Measurements from ENCODE around the gene RPRD2.

Gene RPRD2

GRCh38 chr1:150479370-150479769 lies 115.4 kb downstream of the RPRD2 start:
- H3F3A ChIP-seq (ENCODE audit: control insufficient read depth, insufficient read depth), result peaks cover 23% of the 10 kb centered on the region
- no peaks in the 10 kb centered on the region for H3K9me3 ChIP-seq (ENCODE audit: control insufficient read depth, insufficient read depth, low read length)
- H3K27me3 ChIP-seq (ENCODE audit: control insufficient read depth, low read length), result 0 out of 2 replicates have a peak, but pooled peaks cover 2% of the 10 kb centered on the region
- H3K4me3 ChIP-seq (ENCODE audit: low read length), result no peak overlapping the region
- H3K4me2 ChIP-seq (ENCODE audit: low read length), result no peak overlapping the region
- H3K27ac ChIP-seq (ENCODE audit: low read depth, low read length), result no peak overlapping the region
- H4K20me1 ChIP-seq (ENCODE audit: control insufficient read depth, insufficient read depth, low read depth, low read length), result 0 out of 2 replicates have a peak, but pooled peaks cover 4% of the 10 kb centered on the region
- no peaks in the 10 kb centered on the region for H3K36me3 ChIP-seq (ENCODE audit: control insufficient read depth, low read length)
- H3K79me2 ChIP-seq (ENCODE audit: control insufficient read depth, low read length), result no peaks in the 10 kb centered on the region
- TF ChIP-seq CTCF (IDR thresholded peaks at IDR 0.05; ENCODE audit: low read depth, low read length, poor library complexity, severe bottlenecking), result no peak
- no peak for TF ChIP-seq EZH2phosphoT487 (IDR thresholded peaks at IDR 0.05; ENCODE audit: borderline replicate concordance, low read length)
- H3K9me2 ChIP-seq (replicated peaks; ENCODE audit: control insufficient read depth, low read length), result no peaks in the 10 kb centered on the region
- H3K4me1 ChIP-seq (ENCODE audit: control insufficient read depth, low read length), result no peaks in the 10 kb centered on the region

DNA sequence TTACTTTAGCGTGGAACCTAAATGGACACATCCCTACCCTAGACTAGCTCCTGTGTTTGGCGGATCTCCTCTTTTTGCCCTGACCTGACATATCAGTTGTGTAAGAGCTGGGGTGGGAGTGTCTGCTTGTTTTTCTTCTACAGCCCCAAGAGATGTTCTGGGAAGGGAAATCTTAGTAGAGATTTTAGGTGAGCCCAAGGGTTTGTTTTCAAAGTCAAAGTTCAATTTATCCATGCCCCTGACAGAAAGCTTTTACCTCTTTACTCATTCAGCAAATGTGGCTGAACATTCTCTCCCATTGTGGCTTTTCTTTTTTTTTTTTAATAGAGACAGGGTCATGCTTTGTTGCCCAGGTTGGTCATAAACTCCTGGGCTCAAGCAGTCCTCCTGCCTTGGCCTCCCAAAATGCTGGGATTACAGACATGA lies 116.0 kb downstream of the RPRD2 start:
- Histone ChIP-seq H3F3A (ENCODE audit: control insufficient read depth, insufficient read depth) (peaks cover 20% of the 10 kb centered on the region), H3K79me2 (ENCODE audit: control insufficient read depth, low read length) (no peaks in the 10 kb centered on the region), H3K4me1 (ENCODE audit: control insufficient read depth, low read length) (no peaks in the 10 kb centered on the region), H3K27me3 (ENCODE audit: control insufficient read depth, low read length) (0 out of 2 replicates have a peak, but pooled peaks cover 2% of the 10 kb centered on the region), H3K9me3 (ENCODE audit: control insufficient read depth, insufficient read depth, low read length) (no peaks in the 10 kb centered on the region), H3K27ac (ENCODE audit: low read depth, low read length) (no peak overlapping the region), H3K4me2 (ENCODE audit: low read length) (no peak overlapping the region), H3K4me3 (ENCODE audit: low read length) (no peak overlapping the region), H4K20me1 (ENCODE audit: control insufficient read depth, insufficient read depth, low read depth, low read length) (0 out of 2 replicates have a peak, but pooled peaks cover 4% of the 10 kb centered on the region), H3K9me2 (replicated peaks; ENCODE audit: control insufficient read depth, low read length) (no peaks in the 10 kb centered on the region), H3K36me3 (ENCODE audit: control insufficient read depth, low read length) (no peaks in the 10 kb centered on the region)
- TF ChIP-seq EZH2phosphoT487 (IDR thresholded peaks at IDR 0.05; ENCODE audit: borderline replicate concordance, low read length), result no peak
- no peak for TF ChIP-seq CTCF (IDR thresholded peaks at IDR 0.05; ENCODE audit: low read depth, low read length, poor library complexity, severe bottlenecking)

DNA sequence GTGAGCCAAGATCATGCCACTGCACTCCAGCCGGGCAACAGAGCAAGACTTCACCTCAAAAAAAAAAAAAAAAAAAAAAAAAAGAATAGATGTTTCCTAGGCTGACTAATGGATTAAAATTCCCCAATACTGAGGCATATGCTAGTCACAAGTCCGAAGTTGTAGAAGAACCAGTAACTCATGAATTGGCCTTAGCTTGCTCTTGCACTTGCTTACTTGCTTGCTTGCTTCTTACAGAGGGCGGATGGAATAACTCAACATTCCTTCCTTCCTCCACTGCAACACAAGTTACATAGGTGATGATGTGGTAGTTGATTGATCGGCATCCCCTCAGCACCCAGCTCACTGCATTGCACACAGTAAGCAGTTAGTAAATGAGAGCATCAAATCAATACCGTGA lies 120.5 kb downstream of the RPRD2 start:
- peaks cover 8% of the 10 kb centered on the region for H3K36me3 ChIP-seq (ENCODE audit: control insufficient read depth, low read length)
- TF ChIP-seq CTCF (IDR thresholded peaks at IDR 0.05; ENCODE audit: low read depth, low read length, poor library complexity, severe bottlenecking) (no peak), EZH2phosphoT487 (IDR thresholded peaks at IDR 0.05; ENCODE audit: borderline replicate concordance, low read length) (no peak)
- H3K4me2 ChIP-seq (ENCODE audit: low read length), result no peak overlapping the region
- no peak overlapping the region for H3K4me3 ChIP-seq (ENCODE audit: low read length)
- H4K20me1 ChIP-seq (ENCODE audit: control insufficient read depth, insufficient read depth, low read depth, low read length), result no peaks in the 10 kb centered on the region
- H3K27ac ChIP-seq (ENCODE audit: low read depth, low read length), result no peak overlapping the region
- no peaks in the 10 kb centered on the region for H3K9me3 ChIP-seq (ENCODE audit: control insufficient read depth, insufficient read depth, low read length)
- peaks cover 9% of the 10 kb centered on the region; the same call in 1 of the 2 replicates for H3K4me1 ChIP-seq (ENCODE audit: control insufficient read depth, low read length)
- peaks cover 5% of the 10 kb centered on the region for H3F3A ChIP-seq (ENCODE audit: control insufficient read depth, insufficient read depth)
- H3K9me2 ChIP-seq (replicated peaks; ENCODE audit: control insufficient read depth, low read length), result no peaks in the 10 kb centered on the region
- H3K27me3 ChIP-seq (ENCODE audit: control insufficient read depth, low read length), result 0 out of 2 replicates have a peak, but pooled peaks cover 2% of the 10 kb centered on the region
- peaks cover 18% of the 10 kb centered on the region for H3K79me2 ChIP-seq (ENCODE audit: control insufficient read depth, low read length)

Measured in DOHH2 (cell line).